IMR-90 (cell line): Measurements from ENCODE around the gene KBTBD4. TPM values are rescaled to one million over a fixed set of nuclear protein-coding genes. Genes with fewer than 3 reads are reported as not detected.

ENCODE experiments used
- ATAC-seq: fragments of 200-7000 bp; cut with Tn5 transposase; 2 replicates; pipeline ENCODE4 v1.9.1; 2020; ENCODE audit warnings: low read depth, mild to moderate bottlenecking, moderate library complexity
- BruUV-seq: library from RNA; stranded (reverse); fragments of 400-500 nt; replicated peaks from 2 replicates; lab custom pipeline; 2021; lab: Mats Ljungman, UMichigan
- CTCF ChIA-PET: fragments of 300-600 bp; formaldehyde crosslinking; extraction: SDS; loops from one replicate; lab custom pipeline; 2021; ENCODE audit warnings: antibody characterized with exemption; lab: Yijun Ruan, JAX
- POLR2A ChIA-PET: fragments of 300-600 bp; sonication (Branson Sonifier 250); formaldehyde crosslinking; loops from one replicate; lab custom pipeline; 2022; ENCODE audit warnings: antibody characterized with exemption; ENCODE audit not compliant: unreplicated experiment; lab: Charles Lee
- DNase-seq: peaks from one replicate; pipeline ENCODE4 v3.0.0; 2013
- H2AFZ ChIP-seq: replicated peaks from 2 replicates; pipeline ENCODE3; 2013; ENCODE audit warnings: low read length, mild to moderate bottlenecking; ENCODE audit not compliant: poor library complexity
- H2AK5ac ChIP-seq: 2 replicates; pipeline ENCODE4 v1.6.1; 2013; ENCODE audit warnings: low read depth, low read length, inconsistent platforms
- H2AK9ac ChIP-seq: replicated peaks from 2 replicates; pipeline ENCODE3; 2013; ENCODE audit warnings: mild to moderate bottlenecking, low read depth, low read length, moderate library complexity; ENCODE audit not compliant: poor library complexity
- H2BK120ac ChIP-seq: 2 replicates; pipeline ENCODE4 v1.6.1; 2013; ENCODE audit warnings: low read depth, low read length, inconsistent platforms
- H2BK15ac ChIP-seq: 3 replicates; pipeline ENCODE4 v1.6.1; 2013; ENCODE audit warnings: low read depth, low read length, inconsistent platforms
- H2BK20ac ChIP-seq: 2 replicates; pipeline ENCODE4 v1.6.1; 2013; ENCODE audit warnings: low read depth, mild to moderate bottlenecking, inconsistent platforms, low read length, moderate library complexity
- H2BK5ac ChIP-seq: 2 replicates; pipeline ENCODE4 v1.6.1; 2013; ENCODE audit warnings: mild to moderate bottlenecking, low read depth, low read length, inconsistent platforms; ENCODE audit not compliant: poor library complexity, severe bottlenecking
- H3K14ac ChIP-seq: replicated peaks from 2 replicates; pipeline ENCODE4 v1.6.1; 2013; ENCODE audit warnings: low read depth, low read length, inconsistent platforms
- H3K18ac ChIP-seq: 2 replicates; pipeline ENCODE4 v1.6.1; 2013; ENCODE audit warnings: low read depth, low read length, control low read depth
- H3K23ac ChIP-seq: 2 replicates; pipeline ENCODE4 v1.6.1; 2013; ENCODE audit warnings: low read depth, low read length, inconsistent platforms
- H3K27ac ChIP-seq: 2 replicates; pipeline ENCODE4 v1.5.1; 2013; ENCODE audit warnings: mild to moderate bottlenecking, control low read depth, low read length; ENCODE audit not compliant: insufficient read depth
- H3K27me3 ChIP-seq: 2 replicates; pipeline ENCODE4 v1.6.1; 2013; ENCODE audit warnings: low read length; ENCODE audit not compliant: control insufficient read depth, insufficient read depth
- H3K36me3 ChIP-seq: 2 replicates; pipeline ENCODE4 v1.6.1; 2013; ENCODE audit warnings: low read length, mixed read lengths; ENCODE audit not compliant: control insufficient read depth, insufficient read depth
- H3K4ac ChIP-seq: 2 replicates; pipeline ENCODE4 v1.6.1; 2013; ENCODE audit warnings: low read depth, low read length, inconsistent platforms
- H3K4me1 ChIP-seq: 2 replicates; pipeline ENCODE4 v1.6.1; 2013; ENCODE audit warnings: low read length, mixed read lengths; ENCODE audit not compliant: control insufficient read depth, insufficient read depth
- H3K4me2 ChIP-seq: 2 replicates; pipeline ENCODE4 v1.6.1; 2013; ENCODE audit warnings: low read depth, mild to moderate bottlenecking, control low read depth, low read length, moderate library complexity
- H3K4me3 ChIP-seq: 2 replicates; pipeline ENCODE4 v1.5.1; 2013; ENCODE audit warnings: low read depth, mild to moderate bottlenecking, control low read depth, low read length, moderate library complexity; ENCODE audit not compliant: insufficient read depth
- H3K56ac ChIP-seq: 2 replicates; pipeline ENCODE4 v1.6.1; 2013; ENCODE audit warnings: low read length, inconsistent platforms; ENCODE audit not compliant: insufficient read depth; ENCODE audit errors: extremely low read depth
- H3K79me1 ChIP-seq, 2 experiments: 2 replicates each; pipeline ENCODE4 v1.6.1; 2013; ENCODE audit warnings: low read length in 2 of 2, inconsistent platforms in 1 of 2, low read depth in 1 of 2
- H3K9ac ChIP-seq: 2 replicates; pipeline ENCODE4 v1.6.1; 2013; ENCODE audit warnings: low read depth, low read length, control low read depth
- H3K9me1 ChIP-seq: 2 replicates; pipeline ENCODE4 v1.6.1; 2013; ENCODE audit warnings: low read length, inconsistent platforms; ENCODE audit not compliant: insufficient read depth
- H3K9me3 ChIP-seq: 2 replicates; pipeline ENCODE4 v1.6.1; 2013; ENCODE audit warnings: low read length; ENCODE audit not compliant: control insufficient read depth, insufficient read depth
- H4K20me1 ChIP-seq: 2 replicates; pipeline ENCODE4 v1.6.1; 2013; ENCODE audit warnings: low read length, inconsistent platforms; ENCODE audit not compliant: insufficient read depth
- H4K5ac ChIP-seq: 2 replicates; pipeline ENCODE4 v1.6.1; 2013; ENCODE audit warnings: mild to moderate bottlenecking, low read depth, low read length, control low read depth
- H4K8ac ChIP-seq, 2 experiments: 2 replicates each; pipeline ENCODE4 v1.6.1; 2013; ENCODE audit warnings: low read depth in 2 of 2, low read length in 2 of 2, control low read depth in 1 of 2, inconsistent platforms in 1 of 2
- H4K91ac ChIP-seq: 2 replicates; pipeline ENCODE4 v1.6.1; 2013; ENCODE audit warnings: low read depth, low read length, inconsistent platforms; ENCODE audit not compliant: insufficient read depth
- BHLHE40 ChIP-seq: fragments of 150-350 bp; IDR thresholded peaks from 2 replicates; pipeline ENCODE4 v1.6.1; 2016; ENCODE audit warnings: mild to moderate bottlenecking, low read depth, low read length
- CEBPB ChIP-seq: IDR thresholded peaks from 2 replicates; pipeline ENCODE4 v1.6.1; 2012; ENCODE audit warnings: low read depth, low read length, improper control_type of control experiment
- CHD1 ChIP-seq: IDR thresholded peaks from 2 replicates; pipeline ENCODE4 v1.6.1; 2012; ENCODE audit warnings: low read depth, low read length, improper control_type of control experiment
- CTCF ChIP-seq: conservative IDR thresholded peaks from 2 replicates; pipeline ENCODE4 v1.5.1; 2012; ENCODE audit warnings: mild to moderate bottlenecking, low read depth, low read length, improper control_type of control experiment
- ELK1 ChIP-seq: fragments of 150-350 bp; IDR thresholded peaks from 2 replicates; pipeline ENCODE4 v1.6.1; 2016; ENCODE audit warnings: low read depth, mild to moderate bottlenecking, low read length, moderate library complexity, borderline replicate concordance
- FOS ChIP-seq: fragments of 150-350 bp; IDR thresholded peaks from 2 replicates; pipeline ENCODE4 v1.6.1; 2016; ENCODE audit warnings: low read depth, low read length
- MAFK ChIP-seq: IDR thresholded peaks from 2 replicates; pipeline ENCODE4 v1.6.1; 2012; ENCODE audit warnings: low read depth, low read length, improper control_type of control experiment
- MAZ ChIP-seq: IDR thresholded peaks from 2 replicates; pipeline ENCODE4 v1.6.1; 2012; ENCODE audit warnings: low read depth, mild to moderate bottlenecking, low read length, improper control_type of control experiment, moderate library complexity, borderline replicate concordance
- MXI1 ChIP-seq: IDR thresholded peaks from 2 replicates; pipeline ENCODE4 v1.6.1; 2012; ENCODE audit warnings: low read depth, mild to moderate bottlenecking, low read length, moderate library complexity, borderline replicate concordance
- NFE2L2 ChIP-seq: fragments of 150-350 bp; IDR thresholded peaks from 2 replicates; pipeline ENCODE4 v1.6.1; 2016; ENCODE audit warnings: low read depth, mild to moderate bottlenecking, low read length
- POLR2A ChIP-seq: IDR thresholded peaks from 2 replicates; pipeline ENCODE4 v1.6.1; 2012; ENCODE audit warnings: mild to moderate bottlenecking, low read depth, low read length
- RAD21 ChIP-seq: IDR thresholded peaks from 2 replicates; pipeline ENCODE4 v1.6.1; 2012; ENCODE audit warnings: low read length, improper control_type of control experiment
- RCOR1 ChIP-seq: IDR thresholded peaks from 2 replicates; pipeline ENCODE4 v1.6.1; 2012; ENCODE audit warnings: mild to moderate bottlenecking, low read length, improper control_type of control experiment; ENCODE audit not compliant: insufficient replicate concordance
- RFX5 ChIP-seq: IDR thresholded peaks from 2 replicates; pipeline ENCODE4 v1.8.0; 2012; ENCODE audit warnings: low read depth, mild to moderate bottlenecking, low read length, moderate library complexity
- SMC3 ChIP-seq: fragments of 150-350 bp; IDR thresholded peaks from 2 replicates; pipeline ENCODE4 v1.6.1; 2016; ENCODE audit warnings: low read depth, mild to moderate bottlenecking, antibody characterized with exemption, low read length, moderate library complexity
- USF2 ChIP-seq: fragments of 150-350 bp; IDR thresholded peaks from 2 replicates; pipeline ENCODE4 v1.6.1; 2017; ENCODE audit warnings: mild to moderate bottlenecking, antibody characterized with exemption, low read length, low read depth
- WGBS, 2 experiments: methylation state at CpG; one replicate each; pipeline versions ENCODE4 v1.1.5 to v1.1.7; 2013; ENCODE audit warnings: missing lambda C conversion rate in 2 of 2; ENCODE audit not compliant: insufficient read length in 1 of 2; ENCODE audit errors: extremely low coverage in 2 of 2; 5-methylcytosine and 5-hydroxymethylcytosine counted together
- dilution Hi-C: fragments of 300-500 bp; cut with HindIII; formaldehyde crosslinking; loops from one replicate; pipeline ENCODE4 v1.14.3; 2018; ENCODE audit warnings: low sequenced_read_pairs; ENCODE audit not compliant: unreplicated experiment
- in situ Hi-C: fragments of 300-500 bp; cut with MboI; formaldehyde crosslinking; loops from 3 replicates; pipeline ENCODE4 v1.14.3; 2019; ENCODE audit warnings: low sequenced_read_pairs, inconsistent platforms, mixed read lengths
- intact Hi-C: fragments of 100-400 bp; cut with micrococcal nuclease; formaldehyde crosslinking; loops from 2 replicates; pipeline ENCODE4 v1.10.0; 2022
- polyA plus RNA-seq, 3 experiments: library from polyadenylated mRNA; depleted of rRNA; stranded (reverse); fragments of >200 nt; gene quantifications; 2 replicates each; pipeline ENCODE4 v1.2.3, GENCODE V29; 2012; ENCODE audit warnings: low replicate concordance in 1 of 3
- total RNA-seq: library from RNA; depleted of rRNA; stranded (reverse); fragments of >200 nt; gene quantifications from 2 replicates; pipeline ENCODE4 v1.2.3, GENCODE V29; 2012

Gene KBTBD4
- total and polyA plus RNA-seq, 2 of the 4 experiments (the other 2 are of a cell fraction), result 14.9 to 41.6 TPM

GRCh38 chr11:47592251-47592650 lies 13.5 kb upstream of the KBTBD4 start:
- Histone ChIP-seq H3K27ac (no peak overlapping the region), H3K4me2 (no peak overlapping the region), H2BK15ac (no peak overlapping the region), H2BK5ac (no peak overlapping the region), H2AK5ac (no peak overlapping the region), H3K18ac (no peak overlapping the region), H2AFZ (no peak overlapping the region), H2BK20ac (no peak overlapping the region), H3K14ac (no peak overlapping the region), H3K4me3 (no peak overlapping the region), H3K9ac (no peak overlapping the region), H4K8ac (no peak overlapping the region), H3K9me1 (no peaks in the 10 kb centered on the region), H4K20me1 (no peaks in the 10 kb centered on the region), H3K4ac (no peak overlapping the region), H4K91ac (no peak overlapping the region), H4K5ac (no peak overlapping the region), H2AK9ac (no peak overlapping the region), H3K23ac (no peak overlapping the region), H3K4me1 (no peaks in the 10 kb centered on the region), H3K56ac (no peak overlapping the region), H3K9me3 (peaks cover 3% of the 10 kb centered on the region), H3K27me3 (peaks cover 57% of the 10 kb centered on the region), H3K79me1 (no peaks in the 10 kb centered on the region), H2BK120ac (no peak overlapping the region), H3K36me3 (no peaks in the 10 kb centered on the region)
- 75% methylated on average over 2 of the region's 4 CpGs; no CpG with 5 or more reads in 1 of the 2 experiments for WGBS, 2 experiments
- TF ChIP-seq ELK1 (no peak), NFE2L2 (no peak), RAD21 (no peak), CEBPB (no peak), POLR2A (no peak), CTCF (no peak), FOS (no peak), MAZ (no peak), RCOR1 (no peak), MXI1 (no peak), BHLHE40 (no peak), MAFK (no peak), RFX5 (no peak), CHD1 (no peak), USF2 (no peak), SMC3 (no peak)
- POLR2A ChIA-PET, result no interaction called here
- intact Hi-C loops, result no loop called here
- dilution Hi-C loops, result no loop called here
- DNase-seq (no peak), ATAC-seq (no peak)
- no TSS peak for BruUV-seq
- CTCF ChIA-PET, result no interaction called here
- in situ Hi-C loops, result no loop called here
